HEK293T (cell line): ENCODE measurements around the gene CTNNA3.

ENCODE experiments used
- BHLHE40 ChIP-seq: fragments of 450-650 bp; IDR thresholded peaks from 2 replicates; pipeline ENCODE4 v1.6.1; 2016; ENCODE audit warnings: mild to moderate bottlenecking, moderate library complexity, borderline replicate concordance
- CTBP1 ChIP-seq: fragments of 450-650 bp; IDR thresholded peaks from 2 replicates; pipeline ENCODE4 v1.6.1; 2016; ENCODE audit warnings: borderline replicate concordance
- ELF4 ChIP-seq: fragments of 450-650 bp; IDR thresholded peaks from 2 replicates; pipeline ENCODE4 v1.6.1; 2017; ENCODE audit warnings: antibody characterized with exemption
- HDGF ChIP-seq: fragments of 450-650 bp; IDR thresholded peaks from 2 replicates; pipeline ENCODE4 v1.6.1; 2017; ENCODE audit warnings: antibody characterized with exemption, borderline replicate concordance
- LEF1 ChIP-seq: fragments of 450-650 bp; IDR thresholded peaks from 2 replicates; pipeline ENCODE4 v1.6.1; 2017; ENCODE audit warnings: mild to moderate bottlenecking, borderline replicate concordance
- PKNOX1 ChIP-seq: fragments of 450-650 bp; IDR thresholded peaks from 2 replicates; pipeline ENCODE4 v1.6.1; 2016
- SUZ12 ChIP-seq: fragments of 450-650 bp; IDR thresholded peaks from 2 replicates; pipeline ENCODE4 v1.6.1; 2016; ENCODE audit warnings: mild to moderate bottlenecking
- ZNF384 ChIP-seq: fragments of 450-650 bp; IDR thresholded peaks from 2 replicates; pipeline ENCODE4 v1.6.1; 2016

- no peak for TF ChIP-seq PKNOX1
- no peak for TF ChIP-seq BHLHE40
- TF ChIP-seq HDGF: no peak
- TF ChIP-seq CTBP1: no peak
- TF ChIP-seq ELF4: no peak
- no peak for TF ChIP-seq LEF1
- no peak for TF ChIP-seq SUZ12
- no peak for TF ChIP-seq ZNF384
Observed at GRCh38 chr10:67222934-67223333, 473.1 kb downstream of the CTNNA3 start.
